Lower leg skin (tissue), 4 donors: ENCODE measurements around the gene ELN. TPM values are rescaled to one million over a fixed set of nuclear protein-coding genes. Genes with fewer than 3 reads are reported as not detected.

Experiments
- DNase-seq, 2 donors: peaks; one replicate each; pipeline ENCODE4 v3.0.0-alpha.2; 2019; ENCODE audit warnings: low spot score in 2 of 2
- H3K4me3 ChIP-seq: fragments of 200-600 bp; sonication (generic); 2 replicates; pipeline ENCODE4 v1.5.1; 2017; ENCODE audit warnings: mild to moderate bottlenecking, low read depth; ENCODE audit not compliant: poor library complexity, severe bottlenecking
- CTCF ChIP-seq, 3 donors: fragments of 450-650 bp; IDR thresholded peaks; one replicate each; pipeline ENCODE4 v1.5.1; 2016; ENCODE audit warnings: antibody characterized with exemption in 3 of 3, mild to moderate bottlenecking in 3 of 3, moderate library complexity in 2 of 3
- POLR2A ChIP-seq, 2 donors: fragments of 450-650 bp; IDR thresholded peaks; one replicate each; pipeline ENCODE4 v1.6.1; 2016 to 2017; ENCODE audit warnings: antibody characterized with exemption in 2 of 2, mild to moderate bottlenecking in 1 of 2, moderate library complexity in 1 of 2
- WGBS, 2 donors: methylation state at CpG; one replicate each; pipeline ENCODE4 v1.1.5; 2018; 5-methylcytosine and 5-hydroxymethylcytosine counted together
- intact Hi-C: fragments of 100-400 bp; cut with DNase I; formaldehyde crosslinking; loops from one replicate; pipeline ENCODE4 v1.15.0; 2023; ENCODE audit warnings: low total_unique reads
- total RNA-seq, 4 donors: library from RNA; depleted of rRNA; stranded (reverse); fragments of >200 nt; gene quantifications; one replicate each; pipeline ENCODE4 v1.1.0, GENCODE V29; 2016

ELN gene
- total RNA-seq, 4 donors from 2014 or later = 5.6 to 96.2 (median 32.4) TPM

- TF ChIP-seq CTCF (IDR thresholded peaks at IDR 0.05) = no peak
- intact Hi-C loops = no loop called here
- H3K4me3 ChIP-seq = peak within 1 kb of the TSS; percentile 42
- WGBS, 2 donors = 10 to 21% methylated on average over 16 to 62 of the region's 71 CpGs
- peak; percentile 53 to 95 for DNase-seq
Observed at GRCh38 chr7:74083117-74083876, 55.3 kb downstream of the ELN start, which contains the start of gene LIMK1. LIMK1 (plus strand) TSS chr7:74083804; CDS start chr7:74083991, 187 bp downstream.

- intact Hi-C loops = no loop called here
- 0 to 2% methylated on average over 23 to 46 of the region's 61 CpGs for WGBS, 2 donors
- peak in 1 of 2 donors; percentile 33 for DNase-seq
- TF ChIP-seq CTCF (IDR thresholded peaks at IDR 0.05) (no peak), POLR2A (IDR thresholded peaks at IDR 0.05) (no peak)
- H3K4me3 ChIP-seq = peak overlapping the region; percentile 42
Observed at GRCh38 chr7:74083928-74084721, 56.2 kb downstream of the ELN start.

DNA sequence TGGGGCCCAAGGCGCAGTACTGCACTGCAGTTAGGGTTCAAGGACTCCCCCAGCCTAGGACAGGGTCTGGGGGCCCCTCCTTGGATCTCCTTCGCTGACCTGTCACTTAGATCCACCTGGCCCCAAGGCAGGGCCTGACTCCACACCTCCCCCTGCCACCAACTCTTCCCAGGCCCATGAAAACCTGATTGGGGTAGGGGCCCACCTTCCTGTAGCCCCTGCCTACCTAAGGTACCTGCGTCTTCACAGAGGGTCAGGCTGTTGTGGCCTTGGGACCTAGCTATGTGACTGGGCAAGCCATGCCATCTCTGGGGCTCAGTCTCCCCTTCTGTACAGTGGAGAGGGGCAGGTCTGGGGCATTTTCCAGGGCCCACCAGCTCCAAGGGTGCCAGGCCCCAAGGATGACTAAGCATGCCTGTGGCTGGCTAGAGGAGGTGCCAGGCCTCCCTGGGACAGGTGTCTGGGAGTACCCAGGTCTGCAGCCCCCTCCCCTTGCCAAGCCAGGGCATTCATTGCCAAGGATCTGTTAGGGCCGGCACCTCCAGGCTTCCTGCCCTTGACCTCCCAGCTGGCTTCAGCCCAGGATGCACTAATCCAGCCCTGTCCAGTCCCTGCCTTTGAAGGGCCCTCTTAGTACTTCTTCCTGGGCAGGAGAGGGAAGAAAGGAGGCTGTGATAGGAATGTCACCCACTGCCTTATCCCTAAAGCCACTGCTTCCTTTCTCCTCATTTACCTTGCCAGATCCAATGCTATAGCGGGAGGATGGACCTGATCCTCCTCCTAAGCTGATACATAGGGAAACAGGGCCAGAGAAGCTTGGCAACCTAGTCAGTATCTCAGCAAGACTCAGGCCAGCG, 57.0 kb downstream of the ELN start:
- intact Hi-C loops = no loop called here
- H3K4me3 ChIP-seq = no peak overlapping the region
- WGBS, 2 donors = 59 to 63% methylated on average over 6 of the region's 6 CpGs
- DNase-seq = peak in 1 of 2 donors; percentile 23
- TF ChIP-seq CTCF (IDR thresholded peaks at IDR 0.05) = no peak
- TF ChIP-seq POLR2A (IDR thresholded peaks at IDR 0.05) = no peak

DNA sequence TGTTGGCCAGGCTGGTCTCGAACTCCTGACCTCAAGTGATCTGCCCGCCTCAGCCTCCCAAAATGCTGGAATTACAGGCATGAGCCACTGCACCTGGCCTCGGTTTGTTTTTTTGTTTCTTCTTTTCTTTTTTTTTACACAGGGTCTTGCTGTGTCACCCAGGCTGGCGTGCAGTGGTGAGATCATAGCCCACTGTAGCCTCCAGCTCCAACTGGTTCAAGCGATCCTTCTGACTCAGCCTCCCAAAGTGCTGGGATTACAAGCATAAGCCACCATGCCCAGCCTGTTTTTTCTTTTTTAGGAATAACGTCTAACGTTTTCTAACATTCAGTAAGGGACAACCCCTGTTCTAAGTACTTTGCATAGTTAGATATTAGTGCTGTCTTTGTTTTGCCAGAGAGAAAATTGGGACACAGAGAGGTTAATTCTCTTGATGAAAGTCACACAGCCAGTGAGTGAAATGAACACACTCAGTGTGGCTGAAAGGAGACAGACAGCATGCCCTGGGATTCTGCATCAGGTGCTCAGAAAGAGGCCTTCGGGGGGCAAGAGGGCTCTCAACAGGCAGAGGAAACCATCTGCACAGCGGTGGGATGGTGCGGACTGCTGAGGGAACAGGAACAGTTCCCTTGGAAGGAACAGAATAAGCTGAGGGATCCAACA, 59.9 kb downstream of the ELN start:
- no peak for TF ChIP-seq POLR2A (IDR thresholded peaks at IDR 0.05)
- no peak for TF ChIP-seq CTCF (IDR thresholded peaks at IDR 0.05)
- DNase-seq = no peak
- no peak overlapping the region for H3K4me3 ChIP-seq
- intact Hi-C loops = no loop called here
- 92 to 96% methylated on average over 10 of the region's 10 CpGs for WGBS, 2 donors

- no peak overlapping the region for H3K4me3 ChIP-seq
- no peak for TF ChIP-seq CTCF (IDR thresholded peaks at IDR 0.05)
- WGBS, 2 donors = 44 to 69% methylated on average over 11 to 12 of the region's 13 CpGs
- DNase-seq = no peak
- intact Hi-C loops = no loop called here
Observed at GRCh38 chr7:74092321-74092963, 64.5 kb downstream of the ELN start.
